PC-9 (cell line): ENCODE data around the gene TAF1A.

ENCODE experiments used
- CTCF ChIP-seq: fragments of 200-600 bp; sonication (generic); conservative IDR thresholded peaks from 2 replicates; pipeline ENCODE4 v1.6.1; 2017; ENCODE audit warnings: mixed run types, antibody characterized with exemption, mild to moderate bottlenecking, moderate library complexity
- EZH2 ChIP-seq: fragments of 200-600 bp; sonication (generic); IDR thresholded peaks from 2 replicates; pipeline ENCODE4 v1.8.0; 2017; ENCODE audit warnings: antibody characterized with exemption, low read depth

- TF ChIP-seq EZH2, result no peak
- no peak for TF ChIP-seq CTCF
Observed at GRCh38 chr1:222622765-222623164, 33.0 kb upstream of the TAF1A start.
